CD4-positive, alpha-beta T cell (primary cell): ENCODE data around the gene ACER3. TPM values are rescaled to one million over a fixed set of nuclear protein-coding genes. Genes with fewer than 3 reads are reported as not detected.
"Not testable (repeated sequence)": the region's sequence is repeated elsewhere in the genome, so short reads cannot be mapped to it uniquely, and the experiment has no call there.

Source experiments
- ATAC-seq: fragments of 200-7000 bp; cut with Tn5 transposase; one replicate; pipeline ENCODE4 v1.10.0; 2022; ENCODE audit warnings: mild to moderate bottlenecking; ENCODE audit not compliant: poor library complexity
- CTCF ChIA-PET: fragments of 350-600 bp; sonication (Branson Sonifier 250); formaldehyde crosslinking; loops from one replicate; lab custom pipeline; 2021; ENCODE audit warnings: antibody characterized with exemption, inconsistent platforms; lab: Charles Lee
- POLR2A ChIA-PET: fragments of 350-600 bp; sonication (Branson Sonifier 250); formaldehyde crosslinking; loops from one replicate; lab custom pipeline; 2021; ENCODE audit warnings: antibody characterized with exemption, inconsistent platforms; lab: Charles Lee
- DNase-seq, 14 experiments: peaks; one replicate each; pipeline ENCODE4 v3.0.0-alpha.2; 2013 to 2020; ENCODE audit warnings: mixed read lengths in 2 of 14
- H3K27ac ChIP-seq, 2 donors: one replicate each; pipeline versions ENCODE4 v1.5.1 to v1.7.0; 2013; ENCODE audit warnings: low read length in 2 of 2, low read depth in 1 of 2, mild to moderate bottlenecking in 1 of 2
- H3K27me3 ChIP-seq, 2 experiments: 1 replicate in 1 of 2; 2 replicates in 1 of 2; pipeline versions ENCODE4 v1.6.1 to v1.7.0; 2013; ENCODE audit warnings: low read length in 2 of 2, control low read depth in 1 of 2, mild to moderate bottlenecking in 1 of 2, moderate library complexity in 1 of 2; ENCODE audit not compliant: insufficient read depth in 2 of 2, control insufficient read depth in 1 of 2
- H3K36me3 ChIP-seq: one replicate; pipeline ENCODE4 v1.6.1; 2013; ENCODE audit warnings: low read length, control low read depth; ENCODE audit not compliant: insufficient read depth
- H3K4me1 ChIP-seq: one replicate; pipeline ENCODE4 v1.6.1; 2013; ENCODE audit warnings: low read length, control low read depth; ENCODE audit not compliant: insufficient read depth
- H3K4me3 ChIP-seq: one replicate; pipeline ENCODE4 v1.5.1; 2013; ENCODE audit warnings: mild to moderate bottlenecking, low read length, moderate library complexity
- H3K9me3 ChIP-seq, 2 experiments: 1 replicate in 1 of 2; 2 replicates in 1 of 2; pipeline versions ENCODE4 v1.6.1 to v1.7.0; 2013; ENCODE audit warnings: low read length in 2 of 2, mild to moderate bottlenecking in 2 of 2, control low read depth in 1 of 2, moderate library complexity in 1 of 2; ENCODE audit not compliant: control insufficient read depth in 1 of 2, insufficient read depth in 1 of 2
- H3K27ac Mint-ChIP-seq: one replicate; pipeline ENCODE4 v1.8.0; 2020; ENCODE audit warnings: mixed read lengths
- H3K27me3 Mint-ChIP-seq: one replicate; pipeline ENCODE4 v1.8.0; 2021; ENCODE audit warnings: mixed read lengths
- H3K36me3 Mint-ChIP-seq: one replicate; pipeline ENCODE4 v1.8.0; 2021; ENCODE audit warnings: low read depth, mixed read lengths
- H3K4me1 Mint-ChIP-seq: one replicate; pipeline ENCODE4 v1.8.0; 2021; ENCODE audit warnings: low read depth, mixed read lengths
- H3K4me3 Mint-ChIP-seq: one replicate; pipeline ENCODE4 v1.8.0; 2020; ENCODE audit warnings: mild to moderate bottlenecking, mixed read lengths
- H3K9me3 Mint-ChIP-seq: one replicate; pipeline ENCODE4 v1.8.0; 2020; ENCODE audit warnings: mixed read lengths
- CTCF ChIP-seq: fragments of 200-600 bp; IDR thresholded peaks from one replicate; pipeline ENCODE4 v1.8.0; 2022; ENCODE audit warnings: antibody characterized with exemption, mild to moderate bottlenecking
- intact Hi-C, 2 experiments: fragments of 100-400 bp; cut with DNase I in 1 of 2; cut with micrococcal nuclease in 1 of 2; formaldehyde crosslinking; loops; one replicate each; pipeline versions ENCODE4 v1.15.1 to v1.9.0; 2023 to 2025; cut with DNase I, micrococcal nuclease
- total RNA-seq, 174 experiments: library from RNA in 2 of 174; stranded (reverse) in 2 of 174; gene quantifications; one replicate each; pipeline ENCODE4 v1.2.3 and lab custom pipeline; 2021 to 2026

ACER3 gene
- total RNA-seq, 2 experiments from 2014 or later, result 6.4 to 7.0 TPM

- peak; percentile 36 to 83 (median 52) for DNase-seq
- H3K4me3 ChIP-seq, result no peak overlapping the region
- ChIA-PET CTCF (interaction anchor here (0.9 to 5.6 kb wide), 2 partner anchors 37 to 45 kb away, joined by 3 to 78 read pairs; no protein-coding TSS in a partner anchor), POLR2A (interaction anchor here (1.2 kb wide), 1 partner anchor 45 kb away, joined by 3 read pairs; no protein-coding TSS in a partner anchor)
- Mint-ChIP-seq H3K4me1 (peaks cover 10% of the 10 kb centered on the region), H3K4me3 (no peak overlapping the region), H3K27me3 (peaks cover 20% of the 10 kb centered on the region), H3K27ac (no peak overlapping the region), H3K9me3 (no peaks in the 10 kb centered on the region), H3K36me3 (no peaks in the 10 kb centered on the region)
- peaks cover 12% of the 10 kb centered on the region for H3K4me1 ChIP-seq
- intact Hi-C loops, result loop anchor here (1.0 to 10.0 kb wide), 10 partner anchors 37 to 811 kb away; no protein-coding TSS in a partner anchor
- H3K36me3 ChIP-seq, result no peaks in the 10 kb centered on the region
- no peaks in the 10 kb centered on the region for H3K9me3 ChIP-seq
- no peak overlapping the region for H3K27ac ChIP-seq
- peak; percentile 68 for TF ChIP-seq CTCF
- peak; percentile 51 for ATAC-seq
- H3K27me3 ChIP-seq, result peaks cover 0 to 2% of the 10 kb centered on the region in 2 experiments
Measured at GRCh38 chr11:77046060-77046501, 185.4 kb downstream of the ACER3 start.

DNA sequence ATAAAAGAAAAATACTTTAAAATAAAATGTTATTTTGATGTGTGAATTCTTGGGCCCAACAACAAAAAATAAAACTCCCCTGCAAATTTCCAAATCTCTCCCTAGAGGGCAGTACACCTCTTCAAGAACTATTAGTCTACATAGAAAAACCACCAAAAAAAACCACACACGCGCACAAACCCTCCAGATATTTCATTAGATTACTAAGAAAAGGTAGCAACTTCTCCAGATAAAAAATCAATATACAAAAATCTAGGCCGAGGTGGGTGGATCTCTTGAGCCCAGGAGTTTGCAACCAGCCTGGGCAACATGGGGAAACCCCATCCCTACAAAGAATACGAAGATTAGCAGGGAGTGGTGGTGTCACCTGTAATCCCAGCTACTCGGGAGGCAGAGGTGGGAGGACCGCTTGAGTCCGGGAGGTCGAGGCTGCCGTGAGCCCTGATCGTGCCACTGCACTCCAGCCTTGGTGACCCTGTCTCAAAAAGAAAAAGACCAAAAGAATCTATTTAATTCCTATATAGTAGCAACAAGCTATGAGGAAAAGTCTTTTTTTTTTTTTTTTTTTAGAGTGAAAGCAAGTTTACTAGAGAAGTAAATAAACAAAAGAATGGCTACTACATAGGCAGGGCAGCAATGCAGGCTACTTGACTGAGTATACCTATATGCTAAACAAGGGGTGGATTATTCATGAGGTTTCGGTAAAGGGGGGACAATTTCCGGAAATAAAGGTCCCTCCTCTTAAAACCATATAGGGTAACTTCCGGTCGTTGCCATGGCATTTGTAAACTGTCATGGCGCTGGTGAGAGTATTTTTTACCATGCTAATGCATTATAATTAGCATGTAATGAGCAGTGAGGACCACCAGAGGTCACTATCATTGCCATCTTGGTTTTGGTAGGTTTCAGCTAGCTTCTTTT, 186.5 kb downstream of the ACER3 start:
- no peaks in the 10 kb centered on the region for H3K36me3 ChIP-seq
- peak overlapping the region; percentile 56 for H3K4me3 ChIP-seq
- H3K27me3 Mint-ChIP-seq, result peaks cover 15% of the 10 kb centered on the region
- TF ChIP-seq CTCF, result peak; percentile 69
- H3K4me1 Mint-ChIP-seq, result peaks cover 10% of the 10 kb centered on the region
- DNase-seq, result peak; percentile 43 to 97 (median 72)
- H3K27ac Mint-ChIP-seq, result peak overlapping the region; percentile 55
- peaks cover 12% of the 10 kb centered on the region for H3K4me1 ChIP-seq
- no peaks in the 10 kb centered on the region for H3K27me3 ChIP-seq
- intact Hi-C loops, result loop anchor here (1.0 to 10.0 kb wide), 11 partner anchors 19 to 812 kb away; partner anchors contain the start of gene CAPN5 (in 2 of the 2)
- H3K9me3 ChIP-seq, result no peaks in the 10 kb centered on the region
- CTCF ChIA-PET, result interaction anchor here (0.6 to 5.6 kb wide), 16 partner anchors 10 to 1527 kb away, joined by 3 to 78 read pairs (median 3); partner anchors contain the start of genes CAPN5 and NARS2
- peak overlapping the region; percentile 60 for H3K4me3 Mint-ChIP-seq
- H3K9me3 Mint-ChIP-seq, result no peaks in the 10 kb centered on the region
- POLR2A ChIA-PET, result interaction anchor here (0.7 to 2.3 kb wide), 5 partner anchors 15 to 501 kb away, joined by 3 to 16 read pairs (median 3); no protein-coding TSS in a partner anchor
- H3K36me3 Mint-ChIP-seq, result no peaks in the 10 kb centered on the region
- ATAC-seq, result peak; percentile 86
- H3K27ac ChIP-seq, result peak overlapping the region in 1 of 2 donors; percentile 37

DNA sequence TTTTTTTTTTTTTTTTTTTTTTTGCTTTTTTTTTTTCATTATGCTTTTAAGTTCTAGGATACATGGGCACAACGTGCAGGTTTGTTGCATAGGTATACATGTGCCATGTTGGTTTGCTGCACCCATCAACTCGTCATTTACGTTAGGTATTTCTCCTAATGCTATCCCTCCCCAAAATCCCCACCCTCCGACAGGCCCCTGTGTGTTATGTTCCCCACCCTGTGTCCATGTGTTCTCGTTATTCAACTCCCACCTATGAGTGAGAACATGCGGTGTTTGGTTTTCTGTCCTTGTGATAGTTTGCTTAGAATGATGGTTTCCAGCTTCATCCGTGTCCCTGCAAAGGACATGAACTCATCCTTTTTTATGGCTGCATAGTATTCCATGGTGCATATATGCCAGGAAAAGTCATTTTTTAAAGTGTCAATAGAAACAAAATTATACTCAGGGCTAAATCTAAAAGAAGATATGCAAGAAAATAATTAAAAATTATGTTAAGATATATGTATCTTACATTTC, 187.3 kb downstream of the ACER3 start:
- H3K27me3 ChIP-seq, H3K27ac ChIP-seq, H3K36me3 Mint-ChIP-seq, H3K9me3 Mint-ChIP-seq, H3K4me3 ChIP-seq, H3K4me3 Mint-ChIP-seq, H3K36me3 ChIP-seq, DNase-seq, H3K4me1 Mint-ChIP-seq, H3K9me3 ChIP-seq, ATAC-seq: not testable (repeated sequence)
- ChIA-PET CTCF (interaction anchor here (0.6 to 5.6 kb wide), 12 partner anchors 9 to 1527 kb away, joined by 3 to 78 read pairs (median 4); partner anchors contain the start of genes CAPN5 and NARS2), POLR2A (interaction anchor here (0.7 to 2.3 kb wide), 5 partner anchors 15 to 500 kb away, joined by 3 to 16 read pairs (median 3); no protein-coding TSS in a partner anchor)
- intact Hi-C loops, result loop anchor here (1.0 to 10.0 kb wide), 11 partner anchors 18 to 813 kb away; partner anchors contain the start of gene CAPN5 (in 2 of the 2)
- Mint-ChIP-seq H3K27me3 (peaks cover 10% of the 10 kb centered on the region), H3K27ac (peak overlapping the region; percentile 55)
- H3K4me1 ChIP-seq, result peaks cover 12% of the 10 kb centered on the region
